ENCODE results near the gene TPMT. TPM values are rescaled to one million over a fixed set of nuclear protein-coding genes. Genes with fewer than 3 reads are reported as not detected.

TPMT gene
- total RNA-seq, 4 donors from 2014 or later: 6.3 to 9.6 (median 8.4) TPM

DNA sequence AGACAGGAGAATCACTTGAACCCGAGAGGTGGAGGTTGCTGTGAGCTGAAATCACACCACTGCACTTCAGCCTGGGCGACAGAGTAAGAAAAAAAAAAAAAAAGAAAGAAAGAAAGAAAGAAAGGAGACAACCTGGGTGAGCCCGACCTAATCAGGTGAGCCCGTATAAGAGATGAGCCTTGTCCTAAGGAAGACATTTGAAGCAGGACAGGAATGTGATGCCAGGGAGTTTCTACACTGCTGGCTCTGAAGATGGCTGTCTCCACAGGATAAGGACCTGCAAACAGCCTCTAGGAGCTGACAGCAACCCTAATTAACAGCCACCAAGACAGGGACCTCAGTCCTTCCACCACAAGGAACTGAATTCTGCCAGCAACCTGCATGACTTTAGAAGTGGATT, 74.3 kb downstream of the TPMT start:
- 96% methylated on average over 4 of the region's 4 CpGs for WGBS
- H3K27ac ChIP-seq (replicated peaks in 1 of 4): no peak overlapping the region
- no peaks in the 10 kb centered on the region for H3K36me3 ChIP-seq
- intact Hi-C loops (cut with DNase I): no loop called here
- no peak for DNase-seq (ENCODE audit: extremely low spot score)
- peaks cover 0 to 8% (median 0%) of the 10 kb centered on the region in 4 donors for H3K4me1 ChIP-seq
- TF ChIP-seq, protein P1, sequence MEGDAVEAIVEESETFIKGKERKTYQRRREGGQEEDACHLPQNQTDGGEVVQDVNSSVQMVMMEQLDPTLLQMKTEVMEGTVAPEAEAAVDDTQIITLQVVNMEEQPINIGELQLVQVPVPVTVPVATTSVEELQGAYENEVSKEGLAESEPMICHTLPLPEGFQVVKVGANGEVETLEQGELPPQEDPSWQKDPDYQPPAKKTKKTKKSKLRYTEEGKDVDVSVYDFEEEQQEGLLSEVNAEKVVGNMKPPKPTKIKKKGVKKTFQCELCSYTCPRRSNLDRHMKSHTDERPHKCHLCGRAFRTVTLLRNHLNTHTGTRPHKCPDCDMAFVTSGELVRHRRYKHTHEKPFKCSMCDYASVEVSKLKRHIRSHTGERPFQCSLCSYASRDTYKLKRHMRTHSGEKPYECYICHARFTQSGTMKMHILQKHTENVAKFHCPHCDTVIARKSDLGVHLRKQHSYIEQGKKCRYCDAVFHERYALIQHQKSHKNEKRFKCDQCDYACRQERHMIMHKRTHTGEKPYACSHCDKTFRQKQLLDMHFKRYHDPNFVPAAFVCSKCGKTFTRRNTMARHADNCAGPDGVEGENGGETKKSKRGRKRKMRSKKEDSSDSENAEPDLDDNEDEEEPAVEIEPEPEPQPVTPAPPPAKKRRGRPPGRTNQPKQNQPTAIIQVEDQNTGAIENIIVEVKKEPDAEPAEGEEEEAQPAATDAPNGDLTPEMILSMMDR (IDR thresholded peaks at IDR 0.05): no peak
- TF ChIP-seq POLR2AphosphoS5 (IDR thresholded peaks at IDR 0.05) (no peak), POLR2A (IDR thresholded peaks at IDR 0.05; ENCODE audit: low read depth) (no peak)
- H3K4me3 ChIP-seq: no peak overlapping the region
- H3K27me3 ChIP-seq: no peaks in the 10 kb centered on the region
- H3K9me3 ChIP-seq: no peaks in the 10 kb centered on the region

DNA sequence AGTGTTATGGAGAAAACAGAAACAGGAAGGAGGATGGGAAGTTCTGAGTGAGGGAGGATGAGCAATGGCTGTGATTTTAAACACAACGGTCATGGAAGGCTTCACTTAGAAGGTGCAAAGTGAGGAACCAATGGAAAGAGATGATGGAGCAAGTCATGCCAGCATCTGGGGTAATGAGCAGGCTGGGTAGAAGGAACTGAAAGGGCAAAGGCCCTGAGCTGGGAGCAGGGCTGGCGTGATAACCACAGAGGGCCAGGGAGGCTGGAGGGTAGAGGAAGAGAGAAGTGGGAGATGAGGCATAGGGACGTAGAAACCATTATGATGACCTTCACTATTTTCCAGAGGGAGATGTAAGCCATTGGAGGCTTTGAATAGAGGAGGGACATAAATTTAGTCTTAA, 76.0 kb downstream of the TPMT start:
- TF ChIP-seq POLR2AphosphoS5 (IDR thresholded peaks at IDR 0.05) (no peak), EP300 (IDR thresholded peaks at IDR 0.05) (no peak), POLR2A (IDR thresholded peaks at IDR 0.05; ENCODE audit: low read depth) (no peak)
- TF ChIP-seq, protein P1 (IDR thresholded peaks at IDR 0.05): no peak
- intact Hi-C loops (cut with DNase I): no loop called here
- H3K27me3 ChIP-seq: no peaks in the 10 kb centered on the region
- no peak for DNase-seq (ENCODE audit: extremely low spot score)
- 78% methylated on average over 3 of the region's 3 CpGs for WGBS
- no peaks in the 10 kb centered on the region for H3K36me3 ChIP-seq
- H3K4me1 ChIP-seq: peaks cover 0 to 8% (median 0%) of the 10 kb centered on the region in 4 donors
- no peaks in the 10 kb centered on the region for H3K9me3 ChIP-seq
- H3K27ac ChIP-seq (replicated peaks in 1 of 4): no peak overlapping the region
- no peak overlapping the region for H3K4me3 ChIP-seq

Other genes starting within 250 kb of the TPMT start
- gene KIF13A, start 167.4 kb downstream of the TPMT start, total RNA-seq: 10 to 100 TPM; 63.8 to 86.3 (median 78.2) TPM
- 1 to 10 TPM in 2 of 4 donors, under 1 TPM in 2; 0.50 to 1.2 (median 0.93) TPM for gene NHLRC1, start 32.4 kb downstream of the TPMT start, total RNA-seq
- 10 to 100 TPM; 10.3 to 13.2 (median 11.7) TPM for gene KDM1B, start 345 bp upstream of the TPMT start, total RNA-seq
- 100 to 1,000 TPM; 134 to 189 (median 142) TPM for gene DEK, start 109.5 kb upstream of the TPMT start, total RNA-seq
- gene RNF144B, start 232.3 kb upstream of the TPMT start, total RNA-seq: 10 to 100 TPM in 3 of 4 donors, 1 to 10 TPM in 1; 6.6 to 20.0 (median 12.1) TPM

Data from esophagus muscularis mucosa (tissue), 4 donors.